AG09309 (cell line): Measurements from ENCODE around the gene CDT1.
"Not testable (repeated sequence)": the region's sequence is repeated elsewhere in the genome, so short reads cannot be mapped to it uniquely, and the experiment has no call there.

Experiments
- DNase-seq: peaks from one replicate; pipeline ENCODE4 v3.0.0-alpha.2; 2010; ENCODE audit warnings: low read depth
- H3K4me3 ChIP-seq: 2 replicates; pipeline ENCODE4 v1.5.1; 2011; ENCODE audit warnings: mild to moderate bottlenecking, low read depth, low read length, moderate library complexity; ENCODE audit not compliant: control insufficient read depth
- TF ChIP-seq, protein P1 (sequence below): IDR thresholded peaks from 2 replicates; pipeline ENCODE4 v1.5.1; 2011; ENCODE audit warnings: mild to moderate bottlenecking, low read depth, low read length, inconsistent platforms; ENCODE audit not compliant: insufficient read depth, control insufficient read depth; ENCODE audit errors: missing control alignments

The CDT1 gene

DNA sequence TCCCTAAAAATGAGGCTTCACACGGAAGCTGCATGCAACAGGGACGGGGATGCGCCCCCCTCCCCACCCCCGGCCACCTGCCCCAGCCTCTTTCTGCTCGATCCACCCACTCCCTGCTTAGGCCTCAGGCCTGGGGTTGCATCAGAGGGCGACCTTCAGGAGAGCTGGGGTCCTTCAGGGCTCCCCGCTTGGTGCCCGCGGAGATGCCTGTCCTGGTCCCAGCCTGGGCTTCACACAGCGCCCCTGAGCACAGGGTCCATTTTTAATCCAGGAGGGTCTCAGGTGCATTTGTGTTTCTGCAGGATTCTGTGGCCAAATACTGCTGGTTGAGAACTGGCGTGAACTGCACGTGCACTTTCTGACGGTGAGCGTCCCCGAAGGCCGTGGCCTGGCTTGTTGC, 15.5 kb downstream of the CDT1 start:
- no peak for DNase-seq
- no peak overlapping the region for H3K4me3 ChIP-seq
- TF ChIP-seq, protein P1, sequence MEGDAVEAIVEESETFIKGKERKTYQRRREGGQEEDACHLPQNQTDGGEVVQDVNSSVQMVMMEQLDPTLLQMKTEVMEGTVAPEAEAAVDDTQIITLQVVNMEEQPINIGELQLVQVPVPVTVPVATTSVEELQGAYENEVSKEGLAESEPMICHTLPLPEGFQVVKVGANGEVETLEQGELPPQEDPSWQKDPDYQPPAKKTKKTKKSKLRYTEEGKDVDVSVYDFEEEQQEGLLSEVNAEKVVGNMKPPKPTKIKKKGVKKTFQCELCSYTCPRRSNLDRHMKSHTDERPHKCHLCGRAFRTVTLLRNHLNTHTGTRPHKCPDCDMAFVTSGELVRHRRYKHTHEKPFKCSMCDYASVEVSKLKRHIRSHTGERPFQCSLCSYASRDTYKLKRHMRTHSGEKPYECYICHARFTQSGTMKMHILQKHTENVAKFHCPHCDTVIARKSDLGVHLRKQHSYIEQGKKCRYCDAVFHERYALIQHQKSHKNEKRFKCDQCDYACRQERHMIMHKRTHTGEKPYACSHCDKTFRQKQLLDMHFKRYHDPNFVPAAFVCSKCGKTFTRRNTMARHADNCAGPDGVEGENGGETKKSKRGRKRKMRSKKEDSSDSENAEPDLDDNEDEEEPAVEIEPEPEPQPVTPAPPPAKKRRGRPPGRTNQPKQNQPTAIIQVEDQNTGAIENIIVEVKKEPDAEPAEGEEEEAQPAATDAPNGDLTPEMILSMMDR = no peak

GRCh38 chr16:88820385-88821025, 16.9 kb downstream of the CDT1 start:
- H3K4me3 ChIP-seq = no peak overlapping the region
- TF ChIP-seq, protein P1 = no peak
- no peak for DNase-seq

- DNase-seq = no peak
- TF ChIP-seq, protein P1 = no peak
- no peak overlapping the region for H3K4me3 ChIP-seq
Observed at GRCh38 chr16:88821168-88821850, 17.7 kb downstream of the CDT1 start.

- DNase-seq = no peak
- H3K4me3 ChIP-seq = no peak overlapping the region
- TF ChIP-seq, protein P1 = no peak
Observed at GRCh38 chr16:88822281-88823040, 18.9 kb downstream of the CDT1 start.

DNA sequence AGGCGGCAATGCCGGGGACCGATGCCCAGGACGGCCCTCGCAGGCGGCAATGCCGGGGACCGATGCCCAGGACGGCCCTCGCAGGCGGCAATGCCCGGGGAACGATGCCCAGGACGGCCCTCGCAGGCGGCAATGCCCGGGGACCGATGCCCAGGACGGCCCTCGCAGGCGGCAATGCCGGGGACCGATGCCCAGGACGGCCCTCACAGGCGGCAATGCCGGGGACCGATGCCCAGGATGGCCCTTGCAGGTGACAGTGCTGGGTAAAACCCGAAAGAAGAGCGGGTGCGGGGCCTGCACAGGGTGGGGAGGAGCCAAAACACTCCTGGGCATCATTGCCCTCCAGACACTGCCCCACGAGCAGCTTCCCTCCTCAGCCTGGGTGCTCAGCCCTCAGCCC, 20.1 kb downstream of the CDT1 start:
- DNase-seq, H3K4me3 ChIP-seq: not testable (repeated sequence)

GRCh38 chr16:88824256-88825077, 20.9 kb downstream of the CDT1 start:
- DNase-seq = no peak
- no peak overlapping the region for H3K4me3 ChIP-seq
- TF ChIP-seq, protein P1 = no peak

DNA sequence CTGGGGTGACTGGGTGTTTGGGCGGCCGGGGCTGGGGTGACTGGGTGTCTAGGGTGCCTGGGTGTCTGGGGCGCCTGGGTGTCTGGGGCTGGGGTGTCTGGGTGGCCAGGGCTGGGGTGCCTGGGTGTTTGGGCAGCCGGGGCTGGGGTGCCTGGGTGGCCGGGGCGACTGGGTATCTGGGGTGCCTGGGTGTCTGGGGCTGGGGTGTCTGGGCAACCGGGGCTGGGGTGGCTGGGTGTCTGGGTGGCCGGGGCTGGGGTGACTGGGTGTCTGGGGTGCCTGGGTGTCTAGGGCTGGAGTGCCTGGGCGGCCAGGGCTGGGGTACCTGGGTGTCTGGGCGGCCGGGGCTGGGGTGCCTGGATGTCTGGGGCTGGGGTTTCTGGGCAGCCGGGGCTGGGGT, 21.6 kb downstream of the CDT1 start:
- TF ChIP-seq, protein P1 = no peak
- DNase-seq = no peak
- H3K4me3 ChIP-seq = no peak overlapping the region
